HepG2 (cell line): ENCODE measurements around the gene ASPRV1. TPM values are rescaled to one million over a fixed set of nuclear protein-coding genes. Genes with fewer than 3 reads are reported as not detected.

Experiments used
- ATAC-seq: fragments of 200-7000 bp; cut with Tn5 transposase; 3 replicates; pipeline ENCODE4 v1.9.1; 2020; ENCODE audit warnings: mild to moderate bottlenecking, moderate library complexity
- BruUV-seq: library from RNA; stranded (reverse); fragments of 400-500 nt; replicated peaks from 2 replicates; lab custom pipeline; 2021; lab: Mats Ljungman, UMichigan
- CTCF ChIA-PET: fragments of 300-600 bp; formaldehyde crosslinking; extraction: SDS; loops from one replicate; lab custom pipeline; 2021; ENCODE audit warnings: low total read pairs, inconsistent platforms, low intra/inter-chr PET ratio; lab: Yijun Ruan, JAX
- POLR2A ChIA-PET: fragments of 350-600 bp; sonication (Branson Sonifier 250); formaldehyde crosslinking; loops from one replicate; lab custom pipeline; 2020; ENCODE audit warnings: antibody characterized with exemption, inconsistent platforms; lab: Yijun Ruan, JAX
- DNase-seq: peaks from one replicate; pipeline ENCODE4 v3.0.0-alpha.2; 2015; ENCODE audit warnings: low spot score
- FAIRE-seq: peaks from 3 replicates; lab custom pipeline; 2011; peaks lifted over from hg19 to GRCh38; lab: Jason Lieb, UNC
- H2AFZ ChIP-seq: one replicate; pipeline ENCODE4 v1.6.1; 2011; ENCODE audit warnings: low read length, inconsistent platforms
- H3K27ac ChIP-seq: fragments of 300-600 bp; 3 replicates; pipeline ENCODE4 v1.8.0; 2011; ENCODE audit warnings: mixed run types, mild to moderate bottlenecking, mixed read lengths, low read length, inconsistent platforms; ENCODE audit not compliant: insufficient read depth; ENCODE audit errors: extremely low read length
- H3K27me3 ChIP-seq, 2 experiments: fragments of 200-600 bp in 1 of 2; 2 replicates in 1 of 2; 3 replicates in 1 of 2; pipeline versions ENCODE4 v1.6.0 to v1.8.0; 2011; ENCODE audit warnings: low read length in 2 of 2, mild to moderate bottlenecking in 2 of 2, moderate library complexity in 2 of 2, inconsistent platforms in 1 of 2; ENCODE audit not compliant: insufficient read depth in 2 of 2, control insufficient read depth in 1 of 2
- H3K36me3 ChIP-seq, 2 experiments: fragments of 200-600 bp in 1 of 2; replicated peaks in 1 of 2; 2 replicates in 1 of 2; 3 replicates in 1 of 2; pipeline versions ENCODE4 v1.5.1 to v1.8.0; 2011; ENCODE audit warnings: low read length in 2 of 2, inconsistent platforms in 1 of 2; ENCODE audit not compliant: insufficient read depth in 2 of 2, control insufficient read depth in 1 of 2
- H3K4me1 ChIP-seq: 2 replicates; pipeline ENCODE4 v1.5.1; 2012; ENCODE audit warnings: low read length, inconsistent platforms; ENCODE audit not compliant: insufficient read depth
- H3K4me2 ChIP-seq: 2 replicates; pipeline ENCODE4 v1.6.0; 2011; ENCODE audit warnings: low read depth, low read length, inconsistent platforms
- H3K4me3 ChIP-seq, 3 experiments: fragments of 200-600 bp in 1 of 3; sonication (generic), shearing (Covaris generic) in 1 of 3; replicated peaks in 1 of 3; 2 replicates each; pipeline ENCODE4 v1.5.1; 2011 to 2016; ENCODE audit warnings: low read length in 3 of 3, inconsistent platforms in 2 of 3, low read depth in 2 of 3, mild to moderate bottlenecking in 2 of 3, control low read depth in 1 of 3, mixed read lengths in 1 of 3; ENCODE audit not compliant: insufficient read depth in 1 of 3
- H3K79me2 ChIP-seq: one replicate; pipeline ENCODE4 v1.6.1; 2011; ENCODE audit warnings: low read length, inconsistent platforms; ENCODE audit not compliant: insufficient read depth
- H3K9ac ChIP-seq: 2 replicates; pipeline ENCODE4 v1.6.0; 2011; ENCODE audit warnings: mild to moderate bottlenecking, low read depth, low read length, inconsistent platforms; ENCODE audit not compliant: insufficient read depth
- H3K9me3 ChIP-seq: 2 replicates; pipeline ENCODE4 v1.5.1; 2012; ENCODE audit warnings: mild to moderate bottlenecking, low read length
- H4K20me1 ChIP-seq: 2 replicates; pipeline ENCODE4 v1.6.0; 2011; ENCODE audit warnings: inconsistent platforms, mild to moderate bottlenecking, low read length, moderate library complexity; ENCODE audit not compliant: insufficient read depth
- SKIL ChIP-seq: sonication (generic); formaldehyde crosslinking; IDR thresholded peaks from 2 replicates; pipeline ENCODE4 v1.8.0; 2022; ENCODE audit warnings: missing genetic modification reagents, mild to moderate bottlenecking, moderate library complexity, borderline replicate concordance
- WGBS: methylation state at CpG from one replicate; pipeline ENCODE4 v1.1.6; 2017; ENCODE audit warnings: low lambda C conversion rate; 5-methylcytosine and 5-hydroxymethylcytosine counted together
- in situ Hi-C: cut with HindIII; loops from 2 replicates; pipeline ENCODE4 v1.10.0; 2017; ENCODE audit warnings: low pct_unique_long_range_greater_than_20kb; ENCODE audit not compliant: extremely low pct_ligation_motif_present
- intact Hi-C: fragments of 100-400 bp; cut with micrococcal nuclease; formaldehyde crosslinking; loops from one replicate; pipeline ENCODE4 v1.10.0; 2022; ENCODE audit not compliant: unreplicated experiment
- polyA plus RNA-seq, 8 experiments: library from polyadenylated mRNA; depleted of rRNA in 3 of 8; stranded (reverse) in 7 of 8; unstranded in 1 of 8; fragments of >200 nt; fragmentation: Illumina TruSeq in 4 of 8; extraction: Trizol in 4 of 8; gene quantifications; 2 replicates each; pipeline versions ENCODE4 v1.2.1 to v1.2.3, GENCODE V29; 2011 to 2016; ENCODE audit warnings: low read depth in 4 of 8, missing spikeins in 1 of 8, mixed read lengths in 1 of 8; ENCODE audit not compliant: insufficient read depth in 1 of 8
- total RNA-seq, 5 experiments: library from RNA; depleted of rRNA; stranded (reverse); fragments of >200 nt; fragmentation: Illumina TruSeq; extraction: Trizol; gene quantifications; 2 replicates each; pipeline ENCODE4 v1.2.3, GENCODE V29; 2016; ENCODE audit warnings: low read depth in 1 of 5
- TF ChIP-seq, protein P1 (sequence below): sonication (generic); formaldehyde crosslinking; IDR thresholded peaks from 2 replicates; pipeline ENCODE4 v1.4.0; 2020; ENCODE audit warnings: missing genetic modification reagents, borderline replicate concordance

Gene ASPRV1
- total and polyA plus RNA-seq, 2 of the 13 experiments (the other 11 are each of a cell fraction or from before 2014, with no cell fraction given) = 0.40 to 0.48 TPM

- DNase-seq = no peak
- no peaks in the 10 kb centered on the region for H3K9me3 ChIP-seq
- H3K27me3 ChIP-seq = no peaks in the 10 kb centered on the region; a peak in 1 of 5 replicates
- no TSS peak for BruUV-seq
- no peak for ATAC-seq
- H3K36me3 ChIP-seq = no peaks in the 10 kb centered on the region
- no peak for FAIRE-seq
- no peak overlapping the region for H3K9ac ChIP-seq
- ChIA-PET POLR2A (no interaction called here), CTCF (no interaction called here)
- H3K4me3 ChIP-seq = no peak overlapping the region
- TF ChIP-seq, protein P1, sequence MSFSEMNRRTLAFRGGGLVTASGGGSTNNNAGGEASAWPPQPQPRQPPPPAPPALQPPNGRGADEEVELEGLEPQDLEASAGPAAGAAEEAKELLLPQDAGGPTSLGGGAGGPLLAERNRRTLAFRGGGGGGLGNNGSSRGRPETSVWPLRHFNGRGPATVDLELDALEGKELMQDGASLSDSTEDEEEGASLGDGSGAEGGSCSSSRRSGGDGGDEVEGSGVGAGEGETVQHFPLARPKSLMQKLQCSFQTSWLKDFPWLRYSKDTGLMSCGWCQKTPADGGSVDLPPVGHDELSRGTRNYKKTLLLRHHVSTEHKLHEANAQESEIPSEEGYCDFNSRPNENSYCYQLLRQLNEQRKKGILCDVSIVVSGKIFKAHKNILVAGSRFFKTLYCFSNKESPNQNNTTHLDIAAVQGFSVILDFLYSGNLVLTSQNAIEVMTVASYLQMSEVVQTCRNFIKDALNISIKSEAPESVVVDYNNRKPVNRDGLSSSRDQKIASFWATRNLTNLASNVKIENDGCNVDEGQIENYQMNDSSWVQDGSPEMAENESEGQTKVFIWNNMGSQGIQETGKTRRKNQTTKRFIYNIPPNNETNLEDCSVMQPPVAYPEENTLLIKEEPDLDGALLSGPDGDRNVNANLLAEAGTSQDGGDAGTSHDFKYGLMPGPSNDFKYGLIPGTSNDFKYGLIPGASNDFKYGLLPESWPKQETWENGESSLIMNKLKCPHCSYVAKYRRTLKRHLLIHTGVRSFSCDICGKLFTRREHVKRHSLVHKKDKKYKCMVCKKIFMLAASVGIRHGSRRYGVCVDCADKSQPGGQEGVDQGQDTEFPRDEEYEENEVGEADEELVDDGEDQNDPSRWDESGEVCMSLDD (CRISPR knock-in tag) = 0 out of 2 replicates have a peak, but pooled peaks have one; percentile 22
- no peak for TF ChIP-seq SKIL
- in situ Hi-C loops (no loop called here), intact Hi-C loops (no loop called here)
- no peak overlapping the region for H2AFZ ChIP-seq
- no peaks in the 10 kb centered on the region for H4K20me1 ChIP-seq
- no peak overlapping the region for H3K4me2 ChIP-seq
- no peaks in the 10 kb centered on the region for H3K79me2 ChIP-seq
- WGBS = 35% methylated on average over 3 of the region's 3 CpGs
- H3K27ac ChIP-seq = no peak overlapping the region
- H3K4me1 ChIP-seq = peaks cover 18% of the 10 kb centered on the region
Observed at GRCh38 chr2:69989009-69989408, 27.6 kb upstream of the ASPRV1 start.
